Stimulated activated memory B cell treated with anti-CD40 and anti-IgM and Interleukin-4, amounts not matched to agents 10 μg/mL and 1 μg/mL and 100 μg/mL, for 72 hours (primary cell): ENCODE measurements around the gene NTM.

Source experiments
- ATAC-seq: fragments of 150-1000 bp; cut with Tn5 transposase; 2 replicates; pipeline ENCODE4 v1.10.0; 2021
- H3K27ac Mint-ChIP-seq: one replicate; pipeline ENCODE4 v1.8.0; 2022; ENCODE audit warnings: mild to moderate bottlenecking, mixed read lengths
- H3K27me3 Mint-ChIP-seq: one replicate; pipeline ENCODE4 v1.8.0; 2022; ENCODE audit warnings: mixed read lengths
- H3K36me3 Mint-ChIP-seq: one replicate; pipeline ENCODE4 v1.8.0; 2022; ENCODE audit warnings: mixed read lengths
- H3K4me1 Mint-ChIP-seq: one replicate; pipeline ENCODE4 v1.8.0; 2022; ENCODE audit warnings: mixed read lengths
- H3K4me3 Mint-ChIP-seq: one replicate; pipeline ENCODE4 v1.8.0; 2022; ENCODE audit warnings: mild to moderate bottlenecking, moderate library complexity, mixed read lengths
- H3K9me3 Mint-ChIP-seq: one replicate; pipeline ENCODE4 v1.8.0; 2022; ENCODE audit warnings: mixed read lengths

Gene NTM

DNA sequence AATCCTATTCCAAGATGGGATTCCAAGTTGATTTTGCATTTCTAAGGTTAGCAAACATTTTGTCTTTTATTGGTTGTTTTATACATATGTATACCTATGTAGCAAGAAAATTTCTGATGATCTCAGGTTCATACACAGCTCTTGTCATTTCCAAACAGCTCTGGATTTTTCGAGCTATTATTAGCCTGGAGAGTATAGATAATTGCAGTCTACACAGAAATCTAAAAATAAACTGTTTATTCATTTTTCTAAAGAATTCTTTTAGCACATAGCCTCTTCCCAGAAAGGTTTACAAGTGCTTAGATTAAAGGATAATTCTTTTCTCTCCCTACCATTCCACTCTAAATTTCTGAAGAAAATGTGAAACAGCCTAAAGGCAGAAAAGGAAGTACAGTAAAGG lies 705.0 kb downstream of the NTM start:
- no peak for ATAC-seq
- Mint-ChIP-seq H3K4me3 (no peak overlapping the region), H3K9me3 (no peaks in the 10 kb centered on the region), H3K27ac (no peak overlapping the region), H3K27me3 (no peaks in the 10 kb centered on the region), H3K36me3 (no peaks in the 10 kb centered on the region), H3K4me1 (no peaks in the 10 kb centered on the region)

GRCh38 chr11:132077416-132077815 lies 707.0 kb downstream of the NTM start:
- H3K27ac Mint-ChIP-seq: no peak overlapping the region
- no peaks in the 10 kb centered on the region for H3K9me3 Mint-ChIP-seq
- H3K4me1 Mint-ChIP-seq: no peaks in the 10 kb centered on the region
- no peaks in the 10 kb centered on the region for H3K36me3 Mint-ChIP-seq
- H3K4me3 Mint-ChIP-seq: no peak overlapping the region
- ATAC-seq: no peak
- no peaks in the 10 kb centered on the region for H3K27me3 Mint-ChIP-seq

- no peak for ATAC-seq
- Mint-ChIP-seq H3K27ac (no peak overlapping the region), H3K36me3 (no peaks in the 10 kb centered on the region), H3K4me1 (no peaks in the 10 kb centered on the region), H3K9me3 (no peaks in the 10 kb centered on the region), H3K4me3 (no peak overlapping the region), H3K27me3 (no peaks in the 10 kb centered on the region)
Observed at GRCh38 chr11:132078264-132079076, 708.1 kb downstream of the NTM start.

DNA sequence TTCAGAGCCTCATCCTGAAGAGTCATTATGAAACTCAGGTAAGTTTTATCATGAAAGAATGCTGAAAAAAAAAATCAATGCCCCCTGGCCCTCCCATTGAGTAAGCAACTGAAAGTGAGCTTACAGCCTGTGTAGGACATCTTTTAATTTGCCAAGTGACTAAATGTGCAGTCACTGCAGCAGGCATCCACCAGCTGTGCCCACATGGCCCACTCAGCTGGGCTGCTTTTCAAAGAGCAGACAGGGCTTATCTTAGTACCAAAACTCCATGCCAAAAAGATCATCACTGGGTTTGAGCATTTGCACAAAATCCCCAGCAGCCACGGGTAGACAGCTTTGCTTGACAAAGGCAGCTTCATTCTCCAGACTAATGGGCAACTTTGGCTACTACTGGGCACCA lies 709.7 kb downstream of the NTM start:
- Mint-ChIP-seq H3K36me3 (no peaks in the 10 kb centered on the region), H3K27ac (no peak overlapping the region), H3K4me1 (no peaks in the 10 kb centered on the region), H3K9me3 (no peaks in the 10 kb centered on the region), H3K4me3 (no peak overlapping the region), H3K27me3 (no peaks in the 10 kb centered on the region)
- ATAC-seq: no peak

GRCh38 chr11:132082566-132082965 lies 712.2 kb downstream of the NTM start:
- Mint-ChIP-seq H3K27me3 (no peaks in the 10 kb centered on the region), H3K36me3 (no peaks in the 10 kb centered on the region), H3K9me3 (peaks cover 5% of the 10 kb centered on the region), H3K4me3 (no peak overlapping the region), H3K27ac (no peak overlapping the region), H3K4me1 (no peaks in the 10 kb centered on the region)
- ATAC-seq: no peak

DNA sequence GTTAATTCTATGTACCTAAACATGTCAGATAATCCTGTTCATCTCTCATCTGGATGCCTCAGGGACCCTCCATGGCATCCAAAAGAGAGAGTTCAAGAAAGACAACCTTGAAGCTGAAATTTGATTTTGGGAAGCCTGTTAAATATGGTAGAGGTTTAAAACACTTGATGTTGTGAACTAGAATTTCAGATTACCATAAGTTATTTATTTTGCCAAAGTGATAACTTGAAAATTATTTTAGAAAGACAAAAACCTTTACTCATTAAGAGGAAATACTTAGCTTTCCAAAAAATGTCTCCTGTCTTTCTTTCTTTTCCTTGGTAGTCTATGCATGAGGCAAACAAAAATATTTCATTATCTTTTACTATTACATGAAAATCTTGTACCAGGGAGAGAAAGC lies 714.0 kb downstream of the NTM start:
- Mint-ChIP-seq H3K27me3 (no peaks in the 10 kb centered on the region), H3K36me3 (no peaks in the 10 kb centered on the region), H3K27ac (no peak overlapping the region), H3K4me1 (no peaks in the 10 kb centered on the region), H3K4me3 (no peak overlapping the region), H3K9me3 (peaks cover 5% of the 10 kb centered on the region)
- ATAC-seq: no peak

DNA sequence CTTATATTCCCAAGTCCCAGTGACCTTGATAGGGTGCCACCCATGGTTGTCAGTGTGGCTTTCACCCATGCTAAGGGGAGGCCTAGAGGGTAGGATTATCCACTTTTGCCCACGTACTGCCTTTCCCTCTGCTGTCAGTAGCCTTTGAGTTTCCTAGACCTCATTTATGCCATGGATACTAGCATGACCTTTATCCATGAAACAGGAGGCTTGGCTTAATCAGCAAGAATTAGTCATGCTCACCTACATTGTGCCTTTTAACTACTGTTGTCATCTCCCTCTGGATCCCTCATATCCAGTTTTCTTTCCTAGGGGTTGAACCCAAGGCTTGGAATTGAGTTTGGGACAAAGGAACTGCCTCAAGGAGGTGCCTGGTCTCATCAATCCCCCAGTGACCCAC lies 716.7 kb downstream of the NTM start:
- ATAC-seq: no peak
- H3K4me1 Mint-ChIP-seq: no peaks in the 10 kb centered on the region
- H3K27me3 Mint-ChIP-seq: no peaks in the 10 kb centered on the region
- H3K9me3 Mint-ChIP-seq: peaks cover 12% of the 10 kb centered on the region
- no peak overlapping the region for H3K4me3 Mint-ChIP-seq
- H3K36me3 Mint-ChIP-seq: no peaks in the 10 kb centered on the region
- H3K27ac Mint-ChIP-seq: no peak overlapping the region

DNA sequence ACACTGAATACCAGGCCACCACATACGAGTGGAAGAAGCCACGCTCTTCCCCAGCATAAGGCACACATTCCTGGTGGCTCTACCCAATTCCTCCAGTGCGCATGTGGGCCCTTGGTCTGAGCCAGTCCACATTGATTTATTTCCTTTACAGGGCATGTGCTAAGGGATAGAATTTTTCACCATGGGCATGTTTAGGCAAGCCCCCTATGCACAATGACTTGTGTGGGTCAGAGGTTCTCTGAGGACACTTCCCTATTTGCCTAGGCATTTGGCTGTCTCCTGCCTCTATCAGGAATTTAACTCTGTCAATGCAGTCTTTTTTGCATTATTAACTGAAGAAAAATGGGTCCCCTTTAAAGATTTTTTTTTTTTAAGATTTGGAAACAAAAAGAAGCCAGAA lies 718.1 kb downstream of the NTM start:
- Mint-ChIP-seq H3K36me3 (no peaks in the 10 kb centered on the region), H3K4me3 (no peak overlapping the region), H3K9me3 (peaks cover 15% of the 10 kb centered on the region)

DNA sequence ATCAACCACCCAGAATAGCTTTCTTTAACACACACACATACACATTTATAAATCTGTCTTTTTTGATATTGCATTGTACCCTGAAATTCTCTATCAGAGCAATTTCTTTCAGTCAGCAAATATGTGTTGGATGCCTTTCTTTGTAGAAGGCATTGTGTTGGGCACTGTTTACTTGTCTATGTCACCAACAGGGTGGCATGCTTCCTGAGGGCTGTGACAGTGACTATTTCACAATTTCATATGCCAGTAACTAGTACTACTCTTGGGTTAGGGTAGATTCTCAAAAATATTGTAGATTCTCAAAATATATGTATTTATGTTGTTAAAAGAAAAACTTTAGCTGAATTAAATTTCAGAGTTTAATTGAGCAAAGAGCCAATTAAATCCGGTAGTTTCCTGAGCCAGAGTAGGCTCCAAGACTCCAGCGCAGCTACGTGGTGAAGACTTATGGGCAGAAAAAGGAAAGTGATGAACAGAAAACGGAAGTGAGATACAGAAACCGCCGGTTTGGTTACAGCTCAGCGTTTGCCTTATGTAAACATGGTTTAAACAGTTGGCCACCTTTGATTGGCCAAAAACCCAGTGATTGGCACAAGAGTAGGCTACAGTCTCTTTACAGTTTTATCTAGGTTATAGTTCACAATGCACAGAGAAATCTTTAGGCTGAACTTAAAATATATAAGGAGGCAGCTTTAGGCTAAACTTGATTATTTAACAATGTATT lies 723.3 kb downstream of the NTM start:
- Mint-ChIP-seq H3K4me3 (no peak overlapping the region), H3K4me1 (no peaks in the 10 kb centered on the region), H3K36me3 (no peaks in the 10 kb centered on the region), H3K27ac (no peak overlapping the region), H3K9me3 (peaks cover 10% of the 10 kb centered on the region), H3K27me3 (no peaks in the 10 kb centered on the region)
- ATAC-seq: no peak

More for the DNA sequence above, 718.1 kb downstream of the NTM start:
- no peaks in the 10 kb centered on the region for H3K27me3 Mint-ChIP-seq
- no peak for ATAC-seq
- H3K4me1 Mint-ChIP-seq: no peaks in the 10 kb centered on the region
- H3K27ac Mint-ChIP-seq: no peak overlapping the region

GRCh38 chr11:132094598-132094997 lies 724.2 kb downstream of the NTM start:
- Mint-ChIP-seq H3K27ac (no peak overlapping the region), H3K4me3 (no peak overlapping the region), H3K9me3 (peaks cover 10% of the 10 kb centered on the region), H3K4me1 (no peaks in the 10 kb centered on the region), H3K36me3 (no peaks in the 10 kb centered on the region), H3K27me3 (no peaks in the 10 kb centered on the region)
- no peak for ATAC-seq

- Mint-ChIP-seq H3K36me3 (no peaks in the 10 kb centered on the region), H3K9me3 (peaks cover 13% of the 10 kb centered on the region), H3K4me1 (no peaks in the 10 kb centered on the region), H3K27ac (no peak overlapping the region), H3K27me3 (no peaks in the 10 kb centered on the region), H3K4me3 (no peak overlapping the region)
- no peak for ATAC-seq
Observed at GRCh38 chr11:132095230-132096131, 725.1 kb downstream of the NTM start.

DNA sequence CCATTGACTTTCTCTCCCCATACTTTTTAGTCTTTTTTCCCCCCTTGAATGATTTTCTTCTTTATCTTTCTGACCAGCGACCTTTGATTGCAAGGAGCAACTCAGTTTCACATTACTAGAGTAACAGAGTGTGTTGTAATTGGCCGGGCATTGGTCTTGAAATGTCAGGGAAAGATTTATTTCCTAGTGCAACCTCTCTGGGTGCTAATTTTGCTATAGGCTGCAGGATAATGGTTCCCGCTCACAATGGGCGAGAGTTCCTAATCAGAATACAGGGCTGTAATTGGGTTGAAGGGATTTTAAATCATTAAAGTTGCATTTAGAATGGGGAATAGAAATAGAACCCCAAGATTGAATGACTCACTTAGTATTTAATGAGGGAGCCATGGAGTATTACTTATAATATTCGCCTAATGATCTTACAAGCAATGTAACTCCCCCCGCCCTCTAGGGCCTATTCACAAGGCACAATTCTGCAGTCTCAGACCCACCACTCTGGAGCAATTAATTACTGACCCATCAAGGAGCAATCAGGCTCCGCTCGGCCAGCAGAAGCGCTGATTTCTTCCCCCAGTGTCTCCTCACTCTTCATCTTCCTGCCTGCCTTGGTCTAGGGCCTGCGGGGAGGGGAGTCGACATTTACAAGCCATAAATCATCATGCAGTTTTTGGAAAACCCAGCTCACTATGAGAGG lies 725.9 kb downstream of the NTM start:
- Mint-ChIP-seq H3K9me3 (peaks cover 11% of the 10 kb centered on the region), H3K4me1 (no peaks in the 10 kb centered on the region), H3K27me3 (no peaks in the 10 kb centered on the region), H3K27ac (no peak overlapping the region), H3K36me3 (no peaks in the 10 kb centered on the region), H3K4me3 (no peak overlapping the region)
- no peak for ATAC-seq

GRCh38 chr11:132099692-132100091 lies 729.3 kb downstream of the NTM start:
- Mint-ChIP-seq H3K9me3 (peaks cover 9% of the 10 kb centered on the region), H3K36me3 (no peaks in the 10 kb centered on the region), H3K27me3 (no peaks in the 10 kb centered on the region), H3K4me1 (no peaks in the 10 kb centered on the region), H3K4me3 (no peak overlapping the region), H3K27ac (no peak overlapping the region)
- ATAC-seq: no peak

GRCh38 chr11:132100583-132100982 lies 730.2 kb downstream of the NTM start:
- Mint-ChIP-seq H3K27ac (no peak overlapping the region), H3K9me3 (peaks cover 12% of the 10 kb centered on the region), H3K4me3 (no peak overlapping the region), H3K36me3 (no peaks in the 10 kb centered on the region), H3K4me1 (no peaks in the 10 kb centered on the region), H3K27me3 (no peaks in the 10 kb centered on the region)
- ATAC-seq: no peak

DNA sequence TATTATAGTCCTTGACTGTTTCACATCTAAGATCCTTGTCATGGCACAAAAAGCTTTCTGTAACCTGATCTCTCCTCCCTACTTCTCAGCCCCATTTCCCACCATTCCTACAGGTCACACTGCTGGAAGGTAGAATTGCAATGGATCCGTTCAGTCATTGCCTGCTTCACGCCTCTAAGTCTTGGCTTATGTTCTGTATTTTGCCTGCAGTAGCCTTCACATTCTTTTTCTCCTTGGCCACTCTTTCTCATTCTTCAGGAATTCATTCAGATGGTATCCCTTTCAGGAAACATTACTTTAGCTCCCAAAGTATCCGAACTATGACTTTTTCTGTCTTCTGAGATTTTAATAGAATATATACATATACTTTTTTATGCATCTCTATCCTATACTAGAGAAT lies 731.5 kb downstream of the NTM start:
- no peaks in the 10 kb centered on the region for H3K36me3 Mint-ChIP-seq
- no peak for ATAC-seq
- no peaks in the 10 kb centered on the region for H3K27me3 Mint-ChIP-seq
- no peaks in the 10 kb centered on the region for H3K4me1 Mint-ChIP-seq
- peaks cover 12% of the 10 kb centered on the region for H3K9me3 Mint-ChIP-seq
- no peak overlapping the region for H3K27ac Mint-ChIP-seq
- H3K4me3 Mint-ChIP-seq: no peak overlapping the region
